ENCODE results near the gene PLAA. TPM values are rescaled to one million over a fixed set of nuclear protein-coding genes. Genes with fewer than 3 reads are reported as not detected.

PLAA gene
- total RNA-seq, 2 experiments from 2014 or later: 29.9 to 30.6 TPM

GRCh38 chr9:26863074-26863473, 84.0 kb downstream of the PLAA start:
- no peak overlapping the region for H3K4me3 Mint-ChIP-seq
- H3K9me3 Mint-ChIP-seq: no peaks in the 10 kb centered on the region
- no peak overlapping the region for H3K27ac Mint-ChIP-seq
- intact Hi-C loops (cut with micrococcal nuclease): no loop called here
- CTCF ChIA-PET: interaction anchor here (1.4 kb wide), 1 partner anchor 23 kb away, joined by 3 read pairs; no protein-coding TSS in a partner anchor
- no peaks in the 10 kb centered on the region for H3K27me3 Mint-ChIP-seq (ENCODE audit: low read depth)
- no peaks in the 10 kb centered on the region for H3K4me1 Mint-ChIP-seq (ENCODE audit: low read depth)
- peaks cover 11% of the 10 kb centered on the region for H3K36me3 Mint-ChIP-seq (ENCODE audit: low read depth)
- DNase-seq: no peak

- Mint-ChIP-seq H3K4me1 (ENCODE audit: low read depth) (peaks cover 2% of the 10 kb centered on the region), H3K36me3 (ENCODE audit: low read depth) (peaks cover 33% of the 10 kb centered on the region), H3K4me3 (no peak overlapping the region), H3K9me3 (no peaks in the 10 kb centered on the region), H3K27ac (no peak overlapping the region), H3K27me3 (ENCODE audit: low read depth) (no peaks in the 10 kb centered on the region)
- CTCF ChIA-PET: no interaction called here
- peak; percentile 37 for DNase-seq
- intact Hi-C loops (cut with micrococcal nuclease): loop anchor here (1.0 kb wide), 2 partner anchors 112 to 133 kb away; no protein-coding TSS in a partner anchor
Observed at GRCh38 chr9:26856413-26857032, 90.5 kb downstream of the PLAA start.

Other genes starting within 250 kb of the PLAA start
- 10 to 100 TPM; 16.1 to 18.1 TPM for gene CAAP1, start 54.4 kb downstream of the PLAA start, total RNA-seq
- 1 to 10 TPM; 7.9 to 9.7 TPM for gene IFT74, start 9.2 kb upstream of the PLAA start, total RNA-seq
- gene LRRC19, start 58.4 kb upstream of the PLAA start, total RNA-seq: not detected
- not detected for gene TEK, start 162.0 kb upstream of the PLAA start, total RNA-seq

Measured in activated naive CD4-positive, alpha-beta T cell treated with anti-CD3 and anti-CD28 coated beads for 36 hours (primary cell).